ENCODE data around the gene RNASE11. TPM values are rescaled to one million over a fixed set of nuclear protein-coding genes. Genes with fewer than 3 reads are reported as not detected.

Gene RNASE11
- total RNA-seq, 2 donors from 2014 or later = not detected

- Histone ChIP-seq H3K36me3 (no peaks in the 10 kb centered on the region), H3K4me1 (ENCODE audit: control insufficient read depth in 1 of 2, low read depth in 2 of 2) (peaks cover 0 to 18% of the 10 kb centered on the region in 2 donors), H3K9me3 (no peaks in the 10 kb centered on the region), H3K27me3 (replicated peaks; ENCODE audit: insufficient read depth) (no peaks in the 10 kb centered on the region), H3K4me3 (peak overlapping the region; percentile 81), H3K27ac (peak overlapping the region; percentile 48 to 66)
- DNase-seq (ENCODE audit: low spot score) (no peak), ATAC-seq (ENCODE audit: insufficient number of reproducible peaks, low FRiP score, low read depth) (peak; percentile 44)
- TF ChIP-seq CTCF (IDR thresholded peaks at IDR 0.05) = peak; percentile 86
Observed at GRCh38 chr14:20609215-20610001, 21.6 kb upstream of the RNASE11 start.

DNA sequence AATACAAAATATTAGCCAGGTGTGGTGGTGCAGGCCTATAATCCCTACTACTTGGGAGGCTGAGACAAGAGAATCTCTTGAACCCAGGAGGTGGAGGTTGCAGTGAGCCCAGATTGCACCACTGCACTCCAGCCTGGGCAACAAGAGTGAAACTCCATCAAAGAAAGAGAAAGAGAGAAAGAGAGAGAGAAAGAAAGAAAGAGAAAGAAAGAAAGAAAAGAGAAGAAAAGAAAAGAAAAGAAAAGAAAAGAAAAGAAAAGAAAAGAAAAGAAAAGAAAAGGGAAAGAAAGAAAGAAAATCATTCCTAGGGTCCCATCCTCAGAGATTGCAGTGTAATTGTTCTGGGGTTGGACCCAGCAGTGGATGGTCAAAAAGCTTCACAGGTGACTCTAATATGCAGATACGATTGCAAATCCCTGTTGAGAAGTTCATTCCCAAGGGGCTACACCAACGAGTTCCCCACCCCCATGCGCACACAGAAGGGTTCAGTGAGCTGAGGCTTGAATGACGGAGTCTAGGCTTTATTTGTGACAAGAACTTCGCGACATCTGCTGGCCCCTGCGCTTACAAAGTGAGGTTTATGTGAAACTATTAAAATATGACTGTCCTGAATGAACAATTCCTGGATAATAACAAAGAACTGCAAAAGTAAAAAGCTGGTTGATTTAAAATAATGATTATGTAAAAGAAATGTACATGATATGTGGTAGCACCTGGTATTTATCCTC is 20.7 kb upstream of the RNASE11 start:
- no peaks in the 10 kb centered on the region for H3K36me3 ChIP-seq
- no peaks in the 10 kb centered on the region for H3K9me3 ChIP-seq
- H3K4me3 ChIP-seq = no peak overlapping the region
- DNase-seq (ENCODE audit: low spot score) (no peak), ATAC-seq (ENCODE audit: insufficient number of reproducible peaks, low FRiP score, low read depth) (no peak)
- TF ChIP-seq CTCF (IDR thresholded peaks at IDR 0.05) = no peak
- H3K27me3 ChIP-seq (replicated peaks; ENCODE audit: insufficient read depth) = no peaks in the 10 kb centered on the region
- no peak overlapping the region for H3K27ac ChIP-seq
- peaks cover 0 to 14% of the 10 kb centered on the region in 2 donors for H3K4me1 ChIP-seq (ENCODE audit: control insufficient read depth in 1 of 2, low read depth in 2 of 2)

DNA sequence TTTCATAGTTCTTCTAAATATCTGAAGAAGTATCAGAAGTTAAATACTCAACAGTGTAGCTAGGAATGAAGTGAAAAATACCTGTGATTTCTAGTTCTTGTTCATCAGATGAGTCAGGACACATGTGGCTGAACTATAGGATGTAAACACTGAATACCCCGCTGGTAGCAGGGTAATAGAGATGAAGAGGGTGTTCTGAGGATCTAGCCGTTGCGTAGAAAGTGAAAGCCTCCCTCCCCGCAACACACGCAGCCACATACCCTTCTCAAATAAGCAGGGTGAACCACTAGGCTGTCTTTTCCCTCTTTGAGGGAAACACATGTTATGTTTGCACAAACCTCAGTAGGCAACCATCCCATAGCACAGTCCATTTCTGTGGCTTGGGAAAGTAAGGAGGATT is 19.8 kb upstream of the RNASE11 start:
- Histone ChIP-seq H3K4me1 (ENCODE audit: control insufficient read depth in 1 of 2, low read depth in 2 of 2) (peaks cover 0 to 14% of the 10 kb centered on the region in 2 donors), H3K9me3 (no peaks in the 10 kb centered on the region), H3K27ac (no peak overlapping the region), H3K27me3 (replicated peaks; ENCODE audit: insufficient read depth) (no peaks in the 10 kb centered on the region), H3K4me3 (no peak overlapping the region), H3K36me3 (no peaks in the 10 kb centered on the region)
- no peak for TF ChIP-seq CTCF (IDR thresholded peaks at IDR 0.05)
- DNase-seq (ENCODE audit: low spot score) (no peak), ATAC-seq (ENCODE audit: insufficient number of reproducible peaks, low FRiP score, low read depth) (no peak)

- no peaks in the 10 kb centered on the region for H3K9me3 ChIP-seq
- no peak overlapping the region for H3K27ac ChIP-seq
- no peaks in the 10 kb centered on the region for H3K36me3 ChIP-seq
- H3K27me3 ChIP-seq (replicated peaks; ENCODE audit: insufficient read depth) = no peaks in the 10 kb centered on the region
- TF ChIP-seq CTCF (IDR thresholded peaks at IDR 0.05) = no peak
- ATAC-seq (ENCODE audit: insufficient number of reproducible peaks, low FRiP score, low read depth) = no peak
- no peak for DNase-seq (ENCODE audit: low spot score)
- H3K4me1 ChIP-seq (ENCODE audit: control insufficient read depth in 1 of 2, low read depth in 2 of 2) = peaks cover 0 to 14% of the 10 kb centered on the region in 2 donors
- H3K4me3 ChIP-seq = no peak overlapping the region
Observed at GRCh38 chr14:20606902-20607242, 19.1 kb upstream of the RNASE11 start.

- peaks cover 0 to 14% of the 10 kb centered on the region in 2 donors for H3K4me1 ChIP-seq (ENCODE audit: control insufficient read depth in 1 of 2, low read depth in 2 of 2)
- no peaks in the 10 kb centered on the region for H3K27me3 ChIP-seq (replicated peaks; ENCODE audit: insufficient read depth)
- H3K9me3 ChIP-seq = no peaks in the 10 kb centered on the region
- DNase-seq (ENCODE audit: low spot score) (no peak), ATAC-seq (ENCODE audit: insufficient number of reproducible peaks, low FRiP score, low read depth) (no peak)
- TF ChIP-seq CTCF (IDR thresholded peaks at IDR 0.05) = peak; percentile 12
- no peaks in the 10 kb centered on the region for H3K36me3 ChIP-seq
- H3K4me3 ChIP-seq = no peak overlapping the region
- no peak overlapping the region for H3K27ac ChIP-seq
Observed at GRCh38 chr14:20606190-20606901, 18.5 kb upstream of the RNASE11 start.
